ENCODE results near the gene PPP6R2. TPM values are rescaled to one million over a fixed set of nuclear protein-coding genes. Genes with fewer than 3 reads are reported as not detected.

PPP6R2 gene
- total and polyA plus RNA-seq, 7 experiments from 2014 or later, result 17.0 to 88.1 (median 63.9) TPM

DNA sequence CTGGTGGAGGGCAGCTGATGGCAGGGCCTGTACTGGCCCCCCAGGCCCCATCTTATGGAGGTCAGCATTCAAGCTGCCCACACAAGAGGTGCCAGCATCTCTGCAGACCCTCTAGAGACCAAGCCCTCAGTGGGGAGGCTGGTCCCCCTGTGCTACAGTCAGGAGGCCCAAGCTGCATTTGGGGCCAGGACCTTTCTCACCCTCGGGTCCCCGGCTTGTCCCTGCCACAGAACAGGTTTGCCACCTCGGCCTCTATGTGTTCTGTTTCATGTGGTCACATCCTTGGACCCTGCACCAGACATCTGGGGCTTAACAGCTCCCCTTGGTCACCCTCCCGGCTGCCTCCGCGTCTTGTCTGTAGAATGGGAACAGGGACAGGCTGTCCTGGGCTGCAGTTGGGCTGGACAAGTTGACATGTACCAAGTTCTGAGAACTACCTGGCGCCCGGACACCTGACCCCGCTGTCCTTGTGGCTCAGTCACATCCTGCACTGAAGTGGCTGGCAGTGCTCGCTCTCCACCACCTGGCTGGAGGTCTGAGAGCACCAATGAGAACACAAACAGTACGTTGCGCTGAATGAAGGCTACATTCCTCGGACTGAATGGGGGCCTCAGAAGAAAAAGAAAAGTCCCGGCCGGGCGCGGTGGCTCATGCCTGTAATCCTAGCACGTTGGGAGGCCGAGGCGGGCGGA lies 33.0 kb upstream of the PPP6R2 start:
- Histone ChIP-seq H3K27me3 (ENCODE audit: control insufficient read depth in 2 of 2, insufficient read depth in 2 of 2, low read length in 2 of 2) (peaks cover 0 to 4% of the 10 kb centered on the region in 2 donors), H3K4me3 (ENCODE audit: low read length) (no peak overlapping the region), H3K9me3 (ENCODE audit: control insufficient read depth in 2 of 3, low read length in 3 of 3) (no peaks in the 10 kb centered on the region), H3K27ac (ENCODE audit: low read depth, low read length) (no peak overlapping the region), H3K36me3 (ENCODE audit: control insufficient read depth in 2 of 3, insufficient read depth in 3 of 3, low read length in 3 of 3) (no peaks in the 10 kb centered on the region), H3K4me1 (ENCODE audit: control insufficient read depth in 2 of 2, insufficient read depth in 2 of 2, low read length in 2 of 2) (peaks cover 17 to 20% of the 10 kb centered on the region in 2 donors)
- peaks cover 0 to 1% (median 0%) of the 10 kb centered on the region in 11 donors for H3K9me3 Mint-ChIP-seq
- intact Hi-C loops (cut with micrococcal nuclease), result loop anchor here in 1 of 2 donors (5.0 kb wide), 1 partner anchor 58 kb away; the partner anchor contains the start of gene HDAC10
- H3K27ac Mint-ChIP-seq, result no peak overlapping the region
- H3K36me3 Mint-ChIP-seq, result no peaks in the 10 kb centered on the region
- POLR2A ChIA-PET, result no interaction called here
- H3K4me3 Mint-ChIP-seq, result peak overlapping the region in 1 of 10 donors; percentile 61
- H3K4me1 Mint-ChIP-seq, result peaks cover 7 to 22% (median 14%) of the 10 kb centered on the region in 7 donors
- ATAC-seq (no peak), DNase-seq (no peak)
- H3K27me3 Mint-ChIP-seq, result peaks cover 6 to 12% (median 9%) of the 10 kb centered on the region in 5 donors
- CTCF ChIA-PET, result interaction anchor here (0.6 kb wide), 1 partner anchor 100 kb away, joined by 3 read pairs; no protein-coding TSS in a partner anchor

- Mint-ChIP-seq H3K27ac (no peak overlapping the region), H3K36me3 (no peaks in the 10 kb centered on the region), H3K4me1 (peaks cover 11 to 26% (median 18%) of the 10 kb centered on the region in 7 donors), H3K4me3 (no peak overlapping the region), H3K9me3 (no peaks in the 10 kb centered on the region), H3K27me3 (peaks cover 3 to 8% (median 7%) of the 10 kb centered on the region in 5 donors)
- ChIA-PET POLR2A (no interaction called here), CTCF (no interaction called here)
- Histone ChIP-seq H3K27me3 (ENCODE audit: control insufficient read depth in 2 of 2, insufficient read depth in 2 of 2, low read length in 2 of 2) (peaks cover 0 to 3% of the 10 kb centered on the region in 2 donors), H3K4me3 (ENCODE audit: low read length) (no peak overlapping the region), H3K4me1 (ENCODE audit: control insufficient read depth in 2 of 2, insufficient read depth in 2 of 2, low read length in 2 of 2) (peaks cover 17 to 20% of the 10 kb centered on the region in 2 donors), H3K9me3 (ENCODE audit: control insufficient read depth in 2 of 3, low read length in 3 of 3) (no peaks in the 10 kb centered on the region), H3K36me3 (ENCODE audit: control insufficient read depth in 2 of 3, insufficient read depth in 3 of 3, low read length in 3 of 3) (no peaks in the 10 kb centered on the region), H3K27ac (ENCODE audit: low read depth, low read length) (no peak overlapping the region)
- no peak for DNase-seq
- no peak for ATAC-seq
- intact Hi-C loops (cut with micrococcal nuclease), result loop anchor here in 1 of 2 donors (5.0 kb wide), 1 partner anchor 59 kb away; the partner anchor contains the start of gene HDAC10
Measured at GRCh38 chr22:50310949-50311444, 32.1 kb upstream of the PPP6R2 start.

- Mint-ChIP-seq H3K36me3 (no peaks in the 10 kb centered on the region), H3K4me1 (peaks cover 11 to 22% (median 14%) of the 10 kb centered on the region in 7 donors), H3K4me3 (no peak overlapping the region), H3K27me3 (peaks cover 0 to 4% (median 3%) of the 10 kb centered on the region in 5 donors), H3K27ac (no peak overlapping the region), H3K9me3 (no peaks in the 10 kb centered on the region)
- peaks cover 17% of the 10 kb centered on the region in 2 donors for H3K4me1 ChIP-seq (ENCODE audit: control insufficient read depth in 2 of 2, insufficient read depth in 2 of 2, low read length in 2 of 2)
- no peaks in the 10 kb centered on the region for H3K9me3 ChIP-seq (ENCODE audit: control insufficient read depth in 2 of 3, low read length in 3 of 3)
- no peak overlapping the region for H3K27ac ChIP-seq (ENCODE audit: low read depth, low read length)
- H3K27me3 ChIP-seq (ENCODE audit: control insufficient read depth in 2 of 2, insufficient read depth in 2 of 2, low read length in 2 of 2), result no peaks in the 10 kb centered on the region
- ChIA-PET CTCF (no interaction called here), POLR2A (no interaction called here)
- H3K36me3 ChIP-seq (ENCODE audit: control insufficient read depth in 2 of 3, insufficient read depth in 3 of 3, low read length in 3 of 3), result no peaks in the 10 kb centered on the region
- intact Hi-C loops (cut with micrococcal nuclease), result loop anchor here in 1 of 2 donors (5.0 kb wide), 1 partner anchor 59 kb away; the partner anchor contains the start of gene HDAC10
- no peak for DNase-seq
- no peak overlapping the region for H3K4me3 ChIP-seq (ENCODE audit: low read length)
- no peak for ATAC-seq
Measured at GRCh38 chr22:50311606-50312351, 31.3 kb upstream of the PPP6R2 start.

- H3K4me3 ChIP-seq (ENCODE audit: low read length), result no peak overlapping the region
- no peaks in the 10 kb centered on the region for H3K9me3 ChIP-seq (ENCODE audit: control insufficient read depth in 2 of 3, low read length in 3 of 3)
- H3K36me3 ChIP-seq (ENCODE audit: control insufficient read depth in 2 of 3, insufficient read depth in 3 of 3, low read length in 3 of 3), result no peaks in the 10 kb centered on the region
- ChIA-PET CTCF (no interaction called here), POLR2A (no interaction called here)
- peaks cover 11 to 22% (median 14%) of the 10 kb centered on the region in 7 donors for H3K4me1 Mint-ChIP-seq
- no peak overlapping the region for H3K27ac Mint-ChIP-seq
- no peaks in the 10 kb centered on the region for H3K27me3 ChIP-seq (ENCODE audit: control insufficient read depth in 2 of 2, insufficient read depth in 2 of 2, low read length in 2 of 2)
- ATAC-seq (no peak), DNase-seq (no peak)
- H3K4me1 ChIP-seq (ENCODE audit: control insufficient read depth in 2 of 2, insufficient read depth in 2 of 2, low read length in 2 of 2), result peaks cover 14 to 17% of the 10 kb centered on the region in 2 donors
- intact Hi-C loops (cut with micrococcal nuclease), result loop anchor here in 1 of 2 donors (5.0 kb wide), 1 partner anchor 60 kb away; the partner anchor contains the start of gene HDAC10
- H3K36me3 Mint-ChIP-seq, result no peaks in the 10 kb centered on the region
- H3K9me3 Mint-ChIP-seq, result no peaks in the 10 kb centered on the region
- H3K27ac ChIP-seq (ENCODE audit: low read depth, low read length), result no peak overlapping the region
- no peak overlapping the region for H3K4me3 Mint-ChIP-seq
- H3K27me3 Mint-ChIP-seq, result peaks cover 0 to 4% (median 3%) of the 10 kb centered on the region in 5 donors
Measured at GRCh38 chr22:50312371-50312770, 30.8 kb upstream of the PPP6R2 start.

- no peak for ATAC-seq
- Mint-ChIP-seq H3K4me1 (peaks cover 11 to 22% (median 14%) of the 10 kb centered on the region in 7 donors), H3K27ac (no peak overlapping the region), H3K27me3 (peaks cover 0 to 4% (median 3%) of the 10 kb centered on the region in 5 donors), H3K9me3 (no peaks in the 10 kb centered on the region), H3K4me3 (no peak overlapping the region), H3K36me3 (no peaks in the 10 kb centered on the region)
- no peak overlapping the region for H3K4me3 ChIP-seq (ENCODE audit: low read length)
- no peaks in the 10 kb centered on the region for H3K9me3 ChIP-seq (ENCODE audit: control insufficient read depth in 2 of 3, low read length in 3 of 3)
- peaks cover 14 to 17% of the 10 kb centered on the region in 2 donors for H3K4me1 ChIP-seq (ENCODE audit: control insufficient read depth in 2 of 2, insufficient read depth in 2 of 2, low read length in 2 of 2)
- no peaks in the 10 kb centered on the region for H3K36me3 ChIP-seq (ENCODE audit: control insufficient read depth in 2 of 3, insufficient read depth in 3 of 3, low read length in 3 of 3)
- intact Hi-C loops (cut with micrococcal nuclease), result loop anchor here in 1 of 2 donors (5.0 kb wide), 1 partner anchor 61 kb away; the partner anchor contains the start of gene HDAC10
- POLR2A ChIA-PET, result no interaction called here
- no peak overlapping the region for H3K27ac ChIP-seq (ENCODE audit: low read depth, low read length)
- CTCF ChIA-PET, result interaction anchor here (1.2 kb wide), 1 partner anchor 14 kb away, joined by 4 read pairs; the partner anchor contains the start of gene DENND6B
- no peak for DNase-seq
- no peaks in the 10 kb centered on the region for H3K27me3 ChIP-seq (ENCODE audit: control insufficient read depth in 2 of 2, insufficient read depth in 2 of 2, low read length in 2 of 2)
Measured at GRCh38 chr22:50313021-50313420, 30.1 kb upstream of the PPP6R2 start.

GRCh38 chr22:50313600-50313999 lies 29.5 kb upstream of the PPP6R2 start:
- Histone ChIP-seq H3K27me3 (ENCODE audit: control insufficient read depth in 2 of 2, insufficient read depth in 2 of 2, low read length in 2 of 2) (no peaks in the 10 kb centered on the region), H3K27ac (ENCODE audit: low read depth, low read length) (peak overlapping the region; percentile 64), H3K9me3 (ENCODE audit: control insufficient read depth in 2 of 3, low read length in 3 of 3) (no peaks in the 10 kb centered on the region), H3K4me3 (ENCODE audit: low read length) (peak overlapping the region; percentile 53), H3K36me3 (ENCODE audit: control insufficient read depth in 2 of 3, insufficient read depth in 3 of 3, low read length in 3 of 3) (no peaks in the 10 kb centered on the region), H3K4me1 (ENCODE audit: control insufficient read depth in 2 of 2, insufficient read depth in 2 of 2, low read length in 2 of 2) (peaks cover 14 to 17% of the 10 kb centered on the region in 2 donors)
- ATAC-seq, result no peak
- Mint-ChIP-seq H3K9me3 (no peaks in the 10 kb centered on the region), H3K27me3 (peaks cover 0 to 3% (median 3%) of the 10 kb centered on the region in 5 donors), H3K4me1 (peaks cover 11 to 21% (median 12%) of the 10 kb centered on the region in 7 donors), H3K27ac (peak overlapping the region in 6 of 9 donors; percentile 45 to 94 (median 86)), H3K4me3 (peak overlapping the region in 9 of 10 donors; percentile 62 to 91 (median 86)), H3K36me3 (no peaks in the 10 kb centered on the region)
- POLR2A ChIA-PET, result no interaction called here
- CTCF ChIA-PET, result interaction anchor here (1.2 kb wide), 1 partner anchor 13 kb away, joined by 4 read pairs; the partner anchor contains the start of gene DENND6B
- DNase-seq, result no peak
- intact Hi-C loops (cut with micrococcal nuclease), result loop anchor here in 1 of 2 donors (5.0 kb wide), 1 partner anchor 61 kb away; the partner anchor contains the start of gene HDAC10

All from naive thymus-derived CD4-positive, alpha-beta T cell (primary cell).